Stimulated activated CD4-positive, alpha-beta T cell treated with anti-CD3 and anti-CD28 coated beads, TNF-alpha, amount 100 ng/mL, for 1 hour (primary cell): ENCODE data around the gene TSPOAP1.

Experiments
- DNase-seq, 3 donors: peaks; one replicate each; pipeline ENCODE4 v3.0.0-alpha.2; 2020; ENCODE audit warnings: low read depth in 3 of 3, low spot score in 1 of 3

The TSPOAP1 gene

DNA sequence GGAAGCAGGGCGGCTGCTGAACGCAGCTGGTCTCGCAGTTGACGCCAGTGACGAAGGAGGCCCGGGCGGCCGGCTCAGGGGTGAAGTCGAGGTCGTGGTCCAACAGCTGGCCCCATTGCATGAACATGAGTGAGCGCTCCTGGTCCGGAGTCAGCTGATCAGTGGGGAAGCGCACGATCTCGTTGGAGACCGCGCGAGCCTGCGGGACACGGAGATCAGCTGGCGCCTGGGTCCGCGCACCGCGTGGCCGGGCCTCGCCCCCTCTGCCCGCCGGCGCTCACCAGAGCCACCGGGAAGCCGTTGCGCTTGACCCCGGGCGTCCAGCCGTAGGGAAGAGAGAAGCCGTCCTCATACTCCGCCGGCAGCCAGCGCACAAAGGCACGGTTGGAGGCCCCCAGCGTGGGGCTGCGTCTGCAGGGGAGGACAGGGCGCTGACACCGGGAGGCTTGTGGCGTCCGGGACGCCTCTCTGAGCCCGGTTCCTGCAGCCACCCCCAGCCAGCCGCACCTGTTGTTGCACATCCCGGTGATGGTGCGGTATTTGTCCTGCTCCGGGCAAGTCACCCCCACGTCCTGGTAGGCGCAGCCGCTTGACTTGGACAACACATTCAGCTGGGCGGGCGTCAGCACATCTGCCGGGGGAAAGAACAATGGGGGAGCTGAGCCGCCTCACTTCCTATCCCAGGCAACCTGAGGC is 49.4 kb downstream of the TSPOAP1 start:
- no peak for DNase-seq

DNA sequence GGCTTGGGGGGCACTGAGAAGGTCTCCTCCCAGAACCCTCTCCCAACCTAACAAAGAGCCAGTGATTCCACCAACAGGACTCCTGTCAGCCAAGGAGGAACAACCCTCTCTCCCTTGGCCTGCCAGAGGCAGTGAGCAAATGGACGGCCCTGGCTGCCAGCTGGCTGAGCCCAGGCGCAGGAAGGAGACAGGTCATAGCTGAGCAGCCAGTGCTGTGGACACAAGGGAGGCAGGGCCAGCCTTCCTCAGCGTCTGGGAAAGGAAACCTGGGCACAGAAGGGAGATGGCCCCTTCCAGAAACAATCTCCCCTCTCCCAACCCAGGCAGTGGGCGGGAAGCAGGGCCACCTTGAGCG is 50.0 kb downstream of the TSPOAP1 start:
- no peak for DNase-seq

DNA sequence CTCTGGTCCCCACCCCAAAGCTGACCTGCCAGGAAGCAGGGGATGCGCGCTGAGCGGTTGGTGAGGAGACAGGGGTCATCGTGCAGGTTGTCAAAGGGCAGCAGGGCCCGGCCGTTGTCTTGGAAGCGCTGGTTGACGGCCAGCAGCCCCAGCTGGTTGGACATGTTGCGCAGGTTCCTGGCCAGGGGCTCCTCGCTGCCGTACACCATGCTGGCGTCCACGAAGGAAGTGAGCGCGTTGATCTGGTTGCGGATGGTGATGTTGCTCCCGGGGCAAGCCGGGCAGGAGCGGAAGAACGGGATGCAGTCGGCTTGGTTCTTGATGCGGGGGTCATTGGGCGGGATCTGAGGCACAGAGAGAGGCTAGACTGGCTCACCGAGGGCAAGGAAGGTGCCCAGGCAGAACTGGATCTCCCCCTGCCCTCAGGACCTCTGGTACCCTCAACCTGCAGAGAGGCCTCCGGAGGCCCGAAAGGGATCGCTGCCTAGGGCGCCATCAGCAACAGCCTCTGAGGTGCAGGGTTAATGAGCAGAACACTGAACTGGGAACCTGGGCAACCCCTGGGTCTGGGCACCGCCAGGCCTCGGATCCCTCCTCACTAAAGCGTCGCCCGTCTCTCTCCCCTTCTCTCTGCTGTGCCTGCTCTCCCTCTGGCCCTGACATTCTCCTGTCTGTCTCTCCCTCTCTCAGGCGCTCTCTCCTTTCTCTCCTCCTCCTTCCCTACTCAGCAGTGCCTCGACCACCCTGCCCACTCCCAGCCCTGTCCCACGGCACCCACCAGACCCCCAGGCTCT is 50.6 kb downstream of the TSPOAP1 start:
- DNase-seq: no peak

GRCh38 chr17:58277107-58277801 is 51.3 kb downstream of the TSPOAP1 start:
- DNase-seq: no peak

GRCh38 chr17:58276423-58276822 is 52.2 kb downstream of the TSPOAP1 start:
- no peak for DNase-seq

- DNase-seq: no peak
Measured at GRCh38 chr17:58275417-58275816, 53.2 kb downstream of the TSPOAP1 start.

DNA sequence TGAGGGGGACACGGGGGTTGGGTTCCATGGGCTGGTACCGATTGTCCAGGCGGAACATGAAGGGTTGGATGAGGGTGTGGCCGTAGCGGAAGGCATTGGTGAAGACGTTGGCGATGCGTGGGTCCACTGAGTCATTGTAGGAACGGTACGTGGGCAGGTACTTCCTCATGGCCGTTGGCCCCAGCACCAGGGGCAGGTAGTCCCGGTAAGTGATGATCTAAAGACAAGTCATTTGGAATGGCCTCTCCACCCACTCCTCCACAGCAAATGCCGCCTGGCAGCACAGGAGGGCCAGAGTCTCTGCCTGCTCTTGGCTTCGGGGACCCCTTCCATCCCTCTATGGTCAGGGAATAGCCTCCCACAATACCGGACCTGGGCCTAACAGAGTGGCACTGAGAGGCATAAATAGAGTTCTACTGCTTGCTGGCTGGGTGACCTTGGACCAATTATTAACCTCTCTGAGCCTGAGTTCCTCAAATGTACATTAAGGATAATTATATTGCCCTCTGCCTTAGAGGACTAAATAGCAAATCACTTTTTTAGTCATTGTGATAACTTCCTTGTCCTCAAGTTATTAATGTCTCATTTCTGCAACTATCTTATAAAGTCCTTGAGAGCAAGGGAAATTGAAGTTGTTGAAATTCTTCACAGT is 55.0 kb downstream of the TSPOAP1 start:
- no peak for DNase-seq

- DNase-seq: no peak
Measured at GRCh38 chr17:58272367-58273280, 56.0 kb downstream of the TSPOAP1 start.

DNA sequence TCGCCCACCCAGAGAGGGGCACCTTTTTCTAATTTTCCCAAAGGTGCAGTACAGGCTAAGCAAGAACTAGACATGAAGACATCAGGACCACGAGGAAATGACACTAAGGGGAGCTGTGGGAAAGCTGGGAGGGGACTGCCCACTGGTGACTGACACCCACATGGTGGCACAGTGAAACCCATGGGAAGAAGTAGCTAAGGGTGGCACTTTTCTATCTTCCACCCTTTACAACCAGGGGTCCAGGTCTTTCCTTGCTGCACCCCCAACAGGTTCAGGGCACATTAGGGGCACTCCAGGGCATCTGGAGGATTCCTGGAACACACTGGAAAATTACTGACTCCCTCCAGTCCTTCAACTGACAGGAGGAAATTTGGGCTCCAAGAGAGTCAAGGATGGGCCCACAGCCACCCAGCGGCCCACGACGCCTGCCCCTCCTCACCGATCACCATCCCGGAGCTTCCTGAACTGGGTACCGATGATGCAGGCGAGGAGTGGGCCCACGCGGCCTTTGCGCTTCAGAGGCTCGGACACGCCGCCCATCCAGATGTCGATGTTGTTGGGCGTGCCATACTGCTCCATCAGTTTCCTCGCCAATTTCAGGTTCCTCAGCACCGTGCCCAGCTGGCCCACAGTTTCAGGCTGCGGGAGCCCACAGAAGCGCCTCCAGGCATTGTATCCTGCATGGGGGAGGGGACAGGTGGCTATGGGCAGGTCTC is 57.2 kb downstream of the TSPOAP1 start:
- DNase-seq: no peak

DNA sequence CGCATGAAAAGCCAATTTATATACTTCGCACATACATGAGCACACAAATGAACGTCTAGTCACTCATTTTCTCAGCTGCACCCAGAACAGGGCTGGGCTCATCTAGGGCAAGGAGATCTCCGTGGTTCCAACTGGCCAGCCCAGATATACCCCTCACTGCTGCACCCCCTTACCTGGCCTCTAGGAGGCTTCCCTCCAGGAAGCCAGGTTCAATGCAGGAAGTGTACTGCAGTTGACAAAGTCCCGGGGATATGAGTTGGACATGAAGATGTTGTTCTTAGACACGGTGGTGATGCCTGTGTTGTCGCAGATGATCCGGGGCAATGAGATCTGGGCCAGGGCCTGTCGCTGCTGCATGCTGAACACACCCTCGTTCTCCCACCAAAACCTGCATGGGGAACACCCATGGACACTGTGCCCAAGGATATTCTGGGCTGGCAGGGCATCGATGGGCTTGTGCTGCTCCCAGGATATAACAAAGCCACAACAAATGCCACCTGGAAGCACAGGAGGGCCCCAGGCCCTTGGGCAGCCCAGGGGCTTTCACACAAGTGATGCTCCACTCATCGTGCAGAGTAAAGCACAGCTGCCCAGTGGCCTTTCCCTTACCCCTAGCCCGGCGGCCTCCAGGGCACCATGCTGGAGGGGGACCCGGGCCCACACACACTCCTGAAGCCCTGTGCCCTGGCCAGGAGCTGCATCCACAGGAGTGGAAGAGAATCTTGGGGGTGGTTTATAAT is 57.9 kb downstream of the TSPOAP1 start:
- DNase-seq: no peak

DNA sequence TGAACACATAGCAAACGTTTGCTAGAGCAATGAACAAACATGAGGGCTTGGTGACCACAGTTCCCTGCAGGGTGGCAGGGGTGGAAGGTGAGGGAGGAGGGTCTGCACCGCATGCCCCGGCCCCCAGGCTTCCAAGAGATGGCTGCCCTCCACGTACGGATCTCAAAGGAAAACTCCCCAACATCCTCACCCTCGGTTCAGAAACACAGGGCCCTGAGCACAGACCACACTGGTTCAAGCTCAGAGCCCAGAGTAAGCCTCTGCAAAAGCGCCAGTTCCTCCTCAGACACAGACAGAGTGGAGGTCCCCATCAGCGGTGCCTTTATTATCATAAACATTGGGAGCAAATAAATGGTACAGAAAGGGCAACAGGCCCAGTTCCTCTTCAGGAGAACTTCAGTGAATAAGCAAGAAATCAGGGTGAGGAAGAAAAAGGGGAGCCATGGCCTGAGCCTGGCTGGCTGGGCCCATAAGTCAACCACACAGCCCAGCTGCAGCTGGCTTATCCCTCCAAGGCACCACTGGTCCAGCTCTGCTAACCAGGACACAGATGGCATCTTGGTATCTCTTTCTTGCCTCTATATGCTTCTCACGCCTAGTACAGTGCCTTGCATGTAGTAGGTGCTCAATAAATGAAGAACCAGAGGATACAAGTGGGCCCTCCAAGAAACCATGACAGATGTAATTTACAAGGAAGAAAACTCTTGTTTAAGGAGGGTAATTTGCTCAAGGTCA is 58.9 kb downstream of the TSPOAP1 start:
- DNase-seq: no peak

DNA sequence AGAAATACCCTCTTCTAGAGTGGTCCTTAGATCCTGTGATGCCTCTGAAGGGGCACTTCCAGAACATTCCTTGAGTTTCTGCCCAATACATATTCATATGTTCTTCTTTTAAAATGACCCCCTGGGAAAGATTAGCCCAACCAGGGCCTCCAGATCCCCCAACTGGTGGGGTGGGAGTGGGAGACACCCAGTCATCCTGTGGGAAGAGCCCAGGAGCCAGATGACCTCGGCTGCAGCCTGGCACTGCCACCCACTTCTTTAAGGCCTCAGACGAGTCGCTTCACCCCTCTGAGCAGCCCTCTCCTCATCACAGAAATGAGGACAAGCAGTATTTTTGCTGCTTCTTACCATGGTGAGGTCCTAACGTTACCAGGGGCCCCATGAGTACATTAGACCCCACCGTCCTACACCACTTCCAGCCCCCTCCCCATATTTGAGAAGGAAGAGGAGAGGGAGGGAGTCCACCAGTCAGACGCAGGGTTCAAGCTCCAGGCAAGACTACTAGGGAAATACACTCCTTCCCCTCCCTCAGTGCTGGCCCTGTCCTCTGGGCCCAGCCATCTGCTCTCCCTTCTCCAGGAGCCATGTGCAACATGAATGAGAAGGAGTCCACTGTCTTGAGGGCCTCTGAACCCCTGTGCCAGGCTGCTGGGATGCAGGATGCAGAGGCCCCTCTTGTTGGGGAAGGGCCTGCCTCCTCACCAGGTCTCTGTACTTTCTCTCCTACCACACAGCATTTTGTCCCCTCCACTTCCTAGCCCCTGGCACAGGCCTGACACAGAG is 59.6 kb downstream of the TSPOAP1 start:
- DNase-seq: no peak

DNA sequence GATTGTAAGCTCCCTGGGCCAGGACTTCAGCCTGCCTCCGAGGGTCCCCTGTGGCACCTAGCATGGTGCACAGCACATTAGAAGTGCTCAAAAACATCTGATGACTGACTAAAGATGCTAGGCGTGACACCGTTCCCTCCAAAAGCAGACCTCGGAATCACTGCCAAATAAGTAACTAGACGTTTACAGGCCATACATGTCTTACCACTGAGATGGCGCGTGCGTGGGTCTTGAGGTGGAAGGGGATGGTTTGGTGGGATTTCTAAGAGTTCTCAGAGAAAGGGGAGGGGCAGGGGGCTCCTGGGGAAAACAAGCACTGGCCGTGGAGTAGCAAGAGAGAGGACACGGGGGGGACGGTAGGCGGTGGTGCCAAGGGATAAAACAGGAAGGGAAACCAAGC is 60.3 kb downstream of the TSPOAP1 start:
- no peak for DNase-seq

DNA sequence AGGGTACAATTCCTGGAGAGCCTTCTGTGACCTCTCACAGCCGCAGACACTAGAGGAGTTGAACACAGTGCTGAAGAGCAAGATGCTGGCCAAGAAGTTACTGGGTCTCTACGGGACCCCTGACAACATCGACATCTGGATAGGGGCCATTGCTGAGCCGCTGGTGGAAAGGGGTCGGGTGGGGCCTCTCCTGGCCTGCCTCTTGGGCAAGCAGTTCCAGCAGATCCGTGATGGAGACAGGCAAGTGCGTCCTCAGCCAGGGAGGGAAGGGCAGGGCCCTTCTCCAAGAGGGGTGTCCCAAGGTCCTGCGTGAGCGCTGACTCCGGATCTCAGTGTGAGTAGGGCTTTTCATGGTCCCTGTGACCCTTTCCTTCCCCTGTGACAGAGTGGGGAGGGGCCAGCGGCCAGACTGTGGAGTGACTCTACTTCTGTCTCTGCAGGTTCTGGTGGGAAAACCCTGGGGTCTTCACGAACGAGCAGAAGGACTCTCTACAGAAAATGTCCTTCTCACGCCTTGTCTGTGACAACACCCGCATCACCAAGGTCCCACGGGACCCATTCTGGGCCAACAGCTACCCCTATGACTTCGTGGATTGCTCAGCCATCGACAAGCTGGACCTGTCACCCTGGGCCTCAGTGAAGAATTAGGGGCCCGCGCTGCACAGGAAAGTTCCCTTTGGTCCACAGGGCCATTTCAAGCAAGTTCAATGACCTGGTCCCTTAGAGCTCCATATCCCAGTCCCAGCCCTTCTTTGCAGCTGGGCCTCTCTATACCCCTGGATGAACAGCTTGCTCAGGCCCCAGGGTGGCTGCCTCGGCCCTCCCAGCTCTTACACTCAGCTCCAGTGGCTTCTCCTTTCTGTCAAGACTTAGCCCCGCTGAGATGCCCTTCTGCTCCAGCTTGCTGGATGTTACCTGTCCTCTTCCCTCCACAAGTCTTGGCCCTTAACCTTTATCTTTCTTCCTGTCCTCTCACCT is 61.0 kb downstream of the TSPOAP1 start:
- DNase-seq: no peak

- DNase-seq: no peak
Measured at GRCh38 chr17:58265902-58266875, 62.4 kb downstream of the TSPOAP1 start.

DNA sequence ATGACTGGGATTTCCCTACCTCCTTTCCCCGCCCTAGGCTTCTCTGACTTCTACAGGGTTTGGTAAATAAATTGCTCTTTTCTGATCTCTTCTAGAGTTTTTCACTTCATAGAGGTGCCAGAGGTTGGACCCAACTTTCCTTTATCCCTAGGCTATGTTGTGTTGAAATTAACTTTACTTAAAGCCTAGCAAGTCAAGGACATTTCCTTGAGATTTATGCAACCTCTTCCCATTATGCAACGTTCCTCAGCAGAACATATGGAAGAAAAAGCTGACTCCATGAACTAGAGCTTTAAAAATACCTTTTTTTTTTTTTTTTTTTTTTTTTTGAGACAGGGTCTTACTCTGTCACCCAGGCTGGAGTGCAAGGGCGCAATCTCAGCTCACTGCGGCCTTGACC is 63.3 kb downstream of the TSPOAP1 start:
- no peak for DNase-seq
